ENCODE data around the gene ADAMTS17.

DNA sequence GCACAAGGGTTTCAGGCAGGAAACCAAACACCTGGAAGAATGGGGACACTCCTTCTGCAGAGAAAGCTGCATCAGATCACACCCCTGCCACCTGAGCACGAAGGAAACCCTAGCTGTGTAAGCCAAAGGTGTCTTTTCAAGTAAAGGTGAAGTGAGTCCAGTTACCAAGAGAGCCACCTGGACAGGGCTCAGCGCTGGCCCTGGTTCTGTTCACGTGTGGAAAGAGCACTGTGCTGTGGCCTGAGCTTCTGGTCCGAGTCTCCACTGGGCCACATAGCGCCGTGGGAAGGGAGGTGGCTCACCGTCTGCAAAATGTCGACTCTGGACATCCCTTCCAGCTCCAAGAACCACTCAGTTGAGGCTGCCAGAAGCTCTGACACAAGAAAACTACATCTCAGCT, 151.1 kb downstream of the ADAMTS17 start:
- TF ChIP-seq POLR2A (IDR thresholded peaks at IDR 0.05; ENCODE audit: low read length) (no peak), JUN (IDR thresholded peaks at IDR 0.05) (no peak), HDAC2 (IDR thresholded peaks at IDR 0.05) (no peak)
- TF ChIP-seq, protein P1, sequence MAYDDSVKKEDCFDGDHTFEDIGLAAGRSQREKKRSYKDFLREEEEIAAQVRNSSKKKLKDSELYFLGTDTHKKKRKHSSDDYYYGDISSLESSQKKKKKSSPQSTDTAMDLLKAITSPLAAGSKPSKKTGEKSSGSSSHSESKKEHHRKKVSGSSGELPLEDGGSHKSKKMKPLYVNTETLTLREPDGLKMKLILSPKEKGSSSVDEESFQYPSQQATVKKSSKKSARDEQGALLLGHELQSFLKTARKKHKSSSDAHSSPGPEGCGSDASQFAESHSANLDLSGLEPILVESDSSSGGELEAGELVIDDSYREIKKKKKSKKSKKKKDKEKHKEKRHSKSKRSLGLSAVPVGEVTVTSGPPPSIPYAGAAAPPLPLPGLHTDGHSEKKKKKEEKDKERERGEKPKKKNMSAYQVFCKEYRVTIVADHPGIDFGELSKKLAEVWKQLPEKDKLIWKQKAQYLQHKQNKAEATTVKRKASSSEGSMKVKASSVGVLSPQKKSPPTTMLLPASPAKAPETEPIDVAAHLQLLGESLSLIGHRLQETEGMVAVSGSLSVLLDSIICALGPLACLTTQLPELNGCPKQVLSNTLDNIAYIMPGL (CRISPR knock-in tag; IDR thresholded peaks at IDR 0.05; ENCODE audit: borderline replicate concordance): no peak
- TF ChIP-seq, protein P2, sequence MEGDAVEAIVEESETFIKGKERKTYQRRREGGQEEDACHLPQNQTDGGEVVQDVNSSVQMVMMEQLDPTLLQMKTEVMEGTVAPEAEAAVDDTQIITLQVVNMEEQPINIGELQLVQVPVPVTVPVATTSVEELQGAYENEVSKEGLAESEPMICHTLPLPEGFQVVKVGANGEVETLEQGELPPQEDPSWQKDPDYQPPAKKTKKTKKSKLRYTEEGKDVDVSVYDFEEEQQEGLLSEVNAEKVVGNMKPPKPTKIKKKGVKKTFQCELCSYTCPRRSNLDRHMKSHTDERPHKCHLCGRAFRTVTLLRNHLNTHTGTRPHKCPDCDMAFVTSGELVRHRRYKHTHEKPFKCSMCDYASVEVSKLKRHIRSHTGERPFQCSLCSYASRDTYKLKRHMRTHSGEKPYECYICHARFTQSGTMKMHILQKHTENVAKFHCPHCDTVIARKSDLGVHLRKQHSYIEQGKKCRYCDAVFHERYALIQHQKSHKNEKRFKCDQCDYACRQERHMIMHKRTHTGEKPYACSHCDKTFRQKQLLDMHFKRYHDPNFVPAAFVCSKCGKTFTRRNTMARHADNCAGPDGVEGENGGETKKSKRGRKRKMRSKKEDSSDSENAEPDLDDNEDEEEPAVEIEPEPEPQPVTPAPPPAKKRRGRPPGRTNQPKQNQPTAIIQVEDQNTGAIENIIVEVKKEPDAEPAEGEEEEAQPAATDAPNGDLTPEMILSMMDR (IDR thresholded peaks at IDR 0.05): no peak

All from A549 (cell line).